ENCODE measurements around the gene MEGF8.

The MEGF8 gene

DNA sequence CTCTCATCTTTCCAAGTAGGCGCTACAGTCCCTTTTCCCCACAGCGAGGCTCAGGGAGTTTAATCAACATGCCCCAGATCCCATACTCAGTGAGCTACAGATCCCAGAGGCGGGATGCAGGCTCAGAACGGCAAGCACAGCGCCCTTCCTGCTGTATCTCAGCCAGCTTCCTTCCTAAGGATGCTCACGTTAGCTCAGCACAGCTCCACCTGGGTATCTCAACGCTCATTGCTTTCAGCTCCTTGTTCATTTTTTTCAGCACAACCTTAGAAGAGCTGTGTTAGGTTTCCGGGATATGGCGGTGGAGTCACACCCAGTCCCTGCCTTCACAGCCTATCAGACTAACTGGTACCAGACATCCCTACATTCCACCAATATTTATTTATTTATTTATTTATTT lies 3.1 kb upstream of the MEGF8 start:
- no peak for TF ChIP-seq REST (IDR thresholded peaks at IDR 0.05; ENCODE audit: low read depth)
- TF ChIP-seq TEAD4 (IDR thresholded peaks at IDR 0.05): no peak
- no peak for TF ChIP-seq YY1 (IDR thresholded peaks at IDR 0.05; ENCODE audit: low read depth)
- no peak for TF ChIP-seq CREB1 (IDR thresholded peaks at IDR 0.05; ENCODE audit: low read depth)
- TF ChIP-seq TAF1 (IDR thresholded peaks at IDR 0.05; ENCODE audit: low read depth): no peak
- TF ChIP-seq EGR1 (IDR thresholded peaks at IDR 0.05): no peak
- no peak for TF ChIP-seq TCF12 (IDR thresholded peaks at IDR 0.05; ENCODE audit: low read depth)
- TF ChIP-seq FOXM1 (IDR thresholded peaks at IDR 0.05; ENCODE audit: borderline replicate concordance, low read depth): no peak

GRCh38 chr19:42323473-42323851 lies 2.0 kb upstream of the MEGF8 start:
- TF ChIP-seq TCF12 (IDR thresholded peaks at IDR 0.05; ENCODE audit: low read depth) (no peak), TEAD4 (IDR thresholded peaks at IDR 0.05) (no peak), EGR1 (IDR thresholded peaks at IDR 0.05) (no peak), FOXM1 (IDR thresholded peaks at IDR 0.05; ENCODE audit: borderline replicate concordance, low read depth) (no peak), EP300 (IDR thresholded peaks at IDR 0.05; ENCODE audit: borderline replicate concordance) (no peak), YY1 (IDR thresholded peaks at IDR 0.05; ENCODE audit: low read depth) (no peak), RAD21 (IDR thresholded peaks at IDR 0.05; ENCODE audit: low read depth) (no peak), ZBTB7A (IDR thresholded peaks at IDR 0.05; ENCODE audit: low read depth) (no peak), REST (IDR thresholded peaks at IDR 0.05; ENCODE audit: low read depth) (no peak), NFIC (IDR thresholded peaks at IDR 0.05) (no peak), CEBPB (IDR thresholded peaks at IDR 0.05) (no peak), CREB1 (IDR thresholded peaks at IDR 0.05; ENCODE audit: low read depth) (no peak), TAF1 (IDR thresholded peaks at IDR 0.05; ENCODE audit: low read depth) (no peak)
- TF ChIP-seq, protein P1, sequence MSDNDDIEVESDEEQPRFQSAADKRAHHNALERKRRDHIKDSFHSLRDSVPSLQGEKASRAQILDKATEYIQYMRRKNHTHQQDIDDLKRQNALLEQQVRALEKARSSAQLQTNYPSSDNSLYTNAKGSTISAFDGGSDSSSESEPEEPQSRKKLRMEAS (IDR thresholded peaks at IDR 0.05): no peak
- TF ChIP-seq, protein P2, sequence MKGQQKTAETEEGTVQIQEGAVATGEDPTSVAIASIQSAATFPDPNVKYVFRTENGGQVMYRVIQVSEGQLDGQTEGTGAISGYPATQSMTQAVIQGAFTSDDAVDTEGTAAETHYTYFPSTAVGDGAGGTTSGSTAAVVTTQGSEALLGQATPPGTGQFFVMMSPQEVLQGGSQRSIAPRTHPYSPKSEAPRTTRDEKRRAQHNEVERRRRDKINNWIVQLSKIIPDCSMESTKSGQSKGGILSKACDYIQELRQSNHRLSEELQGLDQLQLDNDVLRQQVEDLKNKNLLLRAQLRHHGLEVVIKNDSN (IDR thresholded peaks at IDR 0.05): no peak

DNA sequence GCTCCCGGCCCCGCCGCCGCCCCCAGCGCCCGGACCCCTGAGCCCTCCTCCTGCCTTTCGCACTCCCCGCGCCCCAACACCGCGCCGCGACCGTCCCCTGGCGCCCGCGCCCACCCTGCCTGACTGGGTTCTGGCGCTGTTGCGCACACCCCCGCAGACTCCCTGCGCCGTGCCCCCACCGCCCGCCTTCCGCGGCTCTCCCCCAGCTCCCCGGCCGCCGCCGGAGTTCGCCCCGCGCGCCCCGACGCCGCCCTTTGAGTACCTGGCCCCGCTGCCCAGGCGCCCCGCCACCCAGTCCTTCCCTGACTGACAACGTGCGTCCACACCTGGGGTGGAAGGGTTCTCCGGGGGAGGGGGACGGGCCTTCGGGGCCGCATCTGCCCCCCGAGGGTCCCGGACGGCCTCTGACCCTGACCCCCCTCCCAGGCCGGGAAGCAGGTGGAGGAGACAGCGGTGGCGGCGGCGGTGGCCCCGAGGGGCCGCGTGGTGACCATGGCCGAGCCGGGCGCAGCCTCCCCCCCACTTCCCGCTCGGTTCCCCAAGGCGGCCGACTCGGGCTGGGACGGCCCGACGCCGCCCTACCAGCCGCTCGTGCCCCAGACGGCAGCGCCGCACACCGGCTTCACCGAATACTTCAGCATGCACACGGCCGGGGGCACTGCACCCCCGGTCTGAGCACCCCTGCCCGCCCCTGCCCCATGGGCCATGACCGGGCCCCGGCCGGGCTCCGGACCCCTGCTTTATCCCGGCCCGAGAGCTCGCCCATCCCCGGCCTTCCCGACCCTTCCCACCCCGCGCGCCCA lies 1.4 kb upstream of the MEGF8 start:
- TF ChIP-seq EP300 (IDR thresholded peaks at IDR 0.05; ENCODE audit: borderline replicate concordance) (no peak), REST (IDR thresholded peaks at IDR 0.05; ENCODE audit: low read depth) (no peak), TEAD4 (IDR thresholded peaks at IDR 0.05) (no peak), CREB1 (IDR thresholded peaks at IDR 0.05; ENCODE audit: low read depth) (no peak), YY1 (IDR thresholded peaks at IDR 0.05; ENCODE audit: low read depth) (no peak), NFIC (IDR thresholded peaks at IDR 0.05) (no peak), EGR1 (IDR thresholded peaks at IDR 0.05) (no peak), CEBPB (IDR thresholded peaks at IDR 0.05) (no peak), FOXM1 (IDR thresholded peaks at IDR 0.05; ENCODE audit: borderline replicate concordance, low read depth) (no peak), TAF1 (IDR thresholded peaks at IDR 0.05; ENCODE audit: low read depth) (no peak), RAD21 (IDR thresholded peaks at IDR 0.05; ENCODE audit: low read depth) (no peak), ZBTB7A (IDR thresholded peaks at IDR 0.05; ENCODE audit: low read depth) (no peak), TCF12 (IDR thresholded peaks at IDR 0.05; ENCODE audit: low read depth) (no peak)
- TF ChIP-seq, protein P2 (IDR thresholded peaks at IDR 0.05): no peak
- TF ChIP-seq, protein P1 (IDR thresholded peaks at IDR 0.05): no peak

DNA sequence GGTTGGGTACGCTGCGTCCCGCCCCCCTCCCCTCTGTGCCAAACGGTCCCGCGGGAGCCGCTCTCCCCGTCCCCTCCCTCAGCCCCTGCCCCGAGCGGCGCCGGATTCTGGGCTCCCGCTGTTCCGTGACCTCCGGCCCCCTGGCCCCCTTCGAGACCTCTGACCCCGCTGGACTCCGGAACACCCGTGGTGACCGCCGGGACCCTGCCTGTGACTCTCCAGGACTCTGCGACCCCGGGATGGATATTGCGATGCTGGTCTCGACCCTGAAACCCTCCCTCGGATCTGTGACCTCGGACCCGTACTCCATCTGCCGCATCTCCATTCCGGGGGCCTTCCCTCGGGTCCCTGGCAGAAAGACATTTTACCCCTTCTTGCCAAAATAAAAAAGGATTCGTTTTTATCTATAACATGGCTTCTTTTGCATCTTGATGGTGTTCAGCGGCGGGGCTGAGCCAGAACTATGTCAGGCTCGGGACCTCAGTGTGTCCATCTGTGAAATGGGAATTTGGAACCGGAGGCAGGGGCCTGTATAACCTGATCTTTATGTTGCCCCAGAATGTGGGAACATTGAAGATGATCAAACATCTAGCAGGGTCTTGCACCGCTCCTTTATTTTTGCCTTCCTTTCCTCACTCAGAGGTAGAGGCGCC lies 654 bp upstream of the MEGF8 start:
- TF ChIP-seq CREB1 (IDR thresholded peaks at IDR 0.05; ENCODE audit: low read depth): no peak
- no peak for TF ChIP-seq EGR1 (IDR thresholded peaks at IDR 0.05)

Data from Ishikawa (cell line).